ENCODE measurements around the gene CDK5RAP2.

Gene CDK5RAP2

DNA sequence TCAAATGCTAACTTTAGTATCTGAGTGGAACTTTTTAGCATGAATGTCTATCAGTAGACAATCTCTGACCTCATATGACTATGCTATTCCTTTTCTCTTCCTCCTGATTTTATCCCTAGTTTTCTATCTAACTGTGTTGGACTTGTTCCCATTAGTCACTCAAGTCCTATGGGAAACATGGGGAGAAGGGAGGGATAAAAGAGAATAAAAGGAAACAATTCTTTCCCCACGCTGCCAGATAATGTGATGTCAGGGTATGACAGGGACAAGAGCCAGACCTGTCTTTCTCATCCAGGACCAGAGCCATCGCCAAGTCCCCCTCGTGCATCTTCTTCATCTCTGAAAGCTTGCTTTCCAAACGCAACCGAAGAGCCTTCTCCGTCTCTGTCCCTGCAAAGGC is 43.9 kb downstream of the CDK5RAP2 start:
- TF ChIP-seq, protein P1, sequence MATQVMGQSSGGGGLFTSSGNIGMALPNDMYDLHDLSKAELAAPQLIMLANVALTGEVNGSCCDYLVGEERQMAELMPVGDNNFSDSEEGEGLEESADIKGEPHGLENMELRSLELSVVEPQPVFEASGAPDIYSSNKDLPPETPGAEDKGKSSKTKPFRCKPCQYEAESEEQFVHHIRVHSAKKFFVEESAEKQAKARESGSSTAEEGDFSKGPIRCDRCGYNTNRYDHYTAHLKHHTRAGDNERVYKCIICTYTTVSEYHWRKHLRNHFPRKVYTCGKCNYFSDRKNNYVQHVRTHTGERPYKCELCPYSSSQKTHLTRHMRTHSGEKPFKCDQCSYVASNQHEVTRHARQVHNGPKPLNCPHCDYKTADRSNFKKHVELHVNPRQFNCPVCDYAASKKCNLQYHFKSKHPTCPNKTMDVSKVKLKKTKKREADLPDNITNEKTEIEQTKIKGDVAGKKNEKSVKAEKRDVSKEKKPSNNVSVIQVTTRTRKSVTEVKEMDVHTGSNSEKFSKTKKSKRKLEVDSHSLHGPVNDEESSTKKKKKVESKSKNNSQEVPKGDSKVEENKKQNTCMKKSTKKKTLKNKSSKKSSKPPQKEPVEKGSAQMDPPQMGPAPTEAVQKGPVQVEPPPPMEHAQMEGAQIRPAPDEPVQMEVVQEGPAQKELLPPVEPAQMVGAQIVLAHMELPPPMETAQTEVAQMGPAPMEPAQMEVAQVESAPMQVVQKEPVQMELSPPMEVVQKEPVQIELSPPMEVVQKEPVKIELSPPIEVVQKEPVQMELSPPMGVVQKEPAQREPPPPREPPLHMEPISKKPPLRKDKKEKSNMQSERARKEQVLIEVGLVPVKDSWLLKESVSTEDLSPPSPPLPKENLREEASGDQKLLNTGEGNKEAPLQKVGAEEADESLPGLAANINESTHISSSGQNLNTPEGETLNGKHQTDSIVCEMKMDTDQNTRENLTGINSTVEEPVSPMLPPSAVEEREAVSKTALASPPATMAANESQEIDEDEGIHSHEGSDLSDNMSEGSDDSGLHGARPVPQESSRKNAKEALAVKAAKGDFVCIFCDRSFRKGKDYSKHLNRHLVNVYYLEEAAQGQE (IDR thresholded peaks at IDR 0.05; ENCODE audit: insufficient read depth in 1 of 2, low read depth in 2 of 2, low read length in 2 of 2) = no peak
- TF ChIP-seq FOXP2 (optimal IDR thresholded peaks at IDR 0.05; ENCODE audit: borderline replicate concordance, extremely low read depth, extremely low read length, insufficient read depth) (no peak), SIN3A (IDR thresholded peaks at IDR 0.05; ENCODE audit: borderline replicate concordance, insufficient read depth, low read length) (no peak), TAF1 (IDR thresholded peaks at IDR 0.05; ENCODE audit: borderline replicate concordance, insufficient read depth, low read length) (no peak), POLR2AphosphoS5 (IDR thresholded peaks at IDR 0.05; ENCODE audit: low read depth, low read length) (no peak)

DNA sequence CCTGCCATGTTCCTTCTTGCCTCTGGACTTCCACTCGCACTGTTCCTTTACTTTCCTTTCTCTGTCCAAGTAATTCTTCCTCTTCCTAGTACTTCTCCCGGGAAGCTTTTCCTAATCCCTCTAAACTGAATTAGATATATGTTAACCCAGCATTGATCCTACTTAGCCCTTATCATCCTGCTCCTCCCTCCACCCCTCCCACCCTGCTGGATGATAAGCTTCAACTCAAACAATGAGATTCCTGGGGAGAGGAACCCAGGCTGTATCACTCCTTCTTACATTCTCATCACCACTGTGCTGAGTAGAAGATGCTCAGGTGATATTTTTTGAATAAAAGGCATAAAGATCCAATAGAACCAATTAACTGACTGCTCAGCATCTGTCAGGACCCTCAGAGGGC is 45.7 kb downstream of the CDK5RAP2 start:
- no peak for TF ChIP-seq SIN3A (IDR thresholded peaks at IDR 0.05; ENCODE audit: borderline replicate concordance, insufficient read depth, low read length)
- TF ChIP-seq, protein P1 (IDR thresholded peaks at IDR 0.05; ENCODE audit: insufficient read depth in 1 of 2, low read depth in 2 of 2, low read length in 2 of 2) = no peak

DNA sequence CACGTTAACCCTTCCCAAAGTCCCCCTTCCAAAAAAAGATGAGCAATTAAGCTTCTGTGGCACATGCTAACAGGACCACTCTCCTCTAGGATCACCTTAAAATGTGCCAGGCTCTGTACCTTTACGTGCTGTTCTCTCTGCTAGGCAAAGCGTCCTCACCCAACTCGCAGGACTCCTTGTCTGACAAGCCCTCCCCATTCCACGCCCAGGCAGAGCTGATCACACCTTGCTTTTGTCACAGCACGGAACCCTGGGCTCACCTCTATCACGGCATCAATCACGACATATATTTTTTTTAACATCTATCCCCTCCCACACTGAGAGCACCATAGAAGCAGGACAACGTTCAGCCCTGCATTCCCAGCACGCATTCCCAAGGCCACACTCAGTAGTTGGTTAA is 47.1 kb downstream of the CDK5RAP2 start:
- TF ChIP-seq POLR2AphosphoS5 (IDR thresholded peaks at IDR 0.05; ENCODE audit: low read depth, low read length) (no peak), FOXP2 (optimal IDR thresholded peaks at IDR 0.05; ENCODE audit: borderline replicate concordance, extremely low read depth, extremely low read length, insufficient read depth) (no peak)
- TF ChIP-seq, protein P1 (IDR thresholded peaks at IDR 0.05; ENCODE audit: insufficient read depth in 1 of 2, low read depth in 2 of 2, low read length in 2 of 2) = no peak

DNA sequence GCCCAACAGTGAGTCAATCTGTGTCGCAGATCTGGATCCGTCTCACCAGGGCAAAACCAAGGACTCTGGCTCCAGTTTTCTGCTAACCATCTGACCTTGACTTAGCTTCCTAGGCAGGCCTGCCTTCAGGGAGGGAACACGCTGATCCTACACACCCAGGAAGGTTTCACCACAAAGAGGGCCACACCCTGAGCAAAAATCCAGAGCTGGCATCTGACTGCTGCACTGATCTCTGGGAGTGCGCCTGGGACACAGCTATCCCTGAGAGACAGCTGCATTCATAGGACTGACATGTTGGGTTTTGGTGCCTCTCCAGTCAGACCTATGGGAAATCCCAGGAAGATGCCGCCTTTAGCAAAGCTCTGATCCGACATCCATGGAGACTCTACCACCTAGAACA is 47.5 kb downstream of the CDK5RAP2 start:
- TF ChIP-seq TAF1 (IDR thresholded peaks at IDR 0.05; ENCODE audit: borderline replicate concordance, insufficient read depth, low read length) (no peak), POLR2AphosphoS5 (IDR thresholded peaks at IDR 0.05; ENCODE audit: low read depth, low read length) (no peak), SIN3A (IDR thresholded peaks at IDR 0.05; ENCODE audit: borderline replicate concordance, insufficient read depth, low read length) (no peak), FOXP2 (optimal IDR thresholded peaks at IDR 0.05; ENCODE audit: borderline replicate concordance, extremely low read depth, extremely low read length, insufficient read depth) (no peak)
- TF ChIP-seq, protein P1 (IDR thresholded peaks at IDR 0.05; ENCODE audit: insufficient read depth in 1 of 2, low read depth in 2 of 2, low read length in 2 of 2) = no peak

DNA sequence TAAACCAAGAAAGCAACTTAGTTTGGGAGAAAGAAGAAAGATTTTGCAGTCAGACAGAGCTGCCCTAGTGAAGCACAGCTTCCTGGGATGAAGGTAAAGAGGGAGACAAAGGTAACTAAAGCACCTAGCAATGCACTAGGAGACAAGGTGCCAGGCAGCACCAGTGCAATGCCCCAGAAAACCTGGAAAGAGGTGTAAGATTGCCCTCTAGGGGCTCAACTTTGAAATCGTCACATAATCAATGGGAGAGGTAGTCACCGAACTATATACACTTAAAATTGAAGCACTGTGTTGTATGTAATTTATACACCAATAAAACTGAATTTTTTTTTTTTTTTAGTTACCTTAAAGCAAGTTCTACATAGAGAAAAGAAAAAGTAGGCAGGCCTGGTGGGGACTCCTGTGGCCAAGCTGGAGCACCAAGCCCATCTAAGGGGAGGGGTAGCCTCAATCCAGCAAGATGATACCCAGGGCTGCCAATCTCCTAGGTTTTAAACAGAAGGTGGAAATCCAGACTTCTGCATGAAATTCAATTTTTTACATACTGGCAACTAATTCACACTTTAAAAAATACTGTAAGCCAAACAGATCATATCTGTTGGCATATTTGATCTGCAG is 48.2 kb downstream of the CDK5RAP2 start:
- no peak for TF ChIP-seq SIN3A (IDR thresholded peaks at IDR 0.05; ENCODE audit: borderline replicate concordance, insufficient read depth, low read length)
- TF ChIP-seq, protein P1 (IDR thresholded peaks at IDR 0.05; ENCODE audit: insufficient read depth in 1 of 2, low read depth in 2 of 2, low read length in 2 of 2) = no peak
- no peak for TF ChIP-seq TAF1 (IDR thresholded peaks at IDR 0.05; ENCODE audit: borderline replicate concordance, insufficient read depth, low read length)
- TF ChIP-seq FOXP2 (optimal IDR thresholded peaks at IDR 0.05; ENCODE audit: borderline replicate concordance, extremely low read depth, extremely low read length, insufficient read depth) = no peak
- TF ChIP-seq POLR2AphosphoS5 (IDR thresholded peaks at IDR 0.05; ENCODE audit: low read depth, low read length) = no peak

Measured in PFSK-1 (cell line).